Naive thymus-derived CD4-positive, alpha-beta T cell (primary cell): ENCODE measurements around the gene UPK2. TPM values are rescaled to one million over a fixed set of nuclear protein-coding genes. Genes with fewer than 3 reads are reported as not detected.

ENCODE experiments used
- ATAC-seq: fragments of 150-1000 bp; cut with Tn5 transposase; 2 replicates; pipeline ENCODE4 v1.10.0; 2021; ENCODE audit warnings: mild to moderate bottlenecking, moderate library complexity
- CTCF ChIA-PET: fragments of 350-600 bp; sonication (Branson Sonifier 250); formaldehyde crosslinking; loops from one replicate; lab custom pipeline; 2021; ENCODE audit warnings: antibody characterized with exemption; lab: Charles Lee
- POLR2A ChIA-PET: fragments of 350-600 bp; sonication (Branson Sonifier 250); formaldehyde crosslinking; loops from one replicate; lab custom pipeline; 2021; ENCODE audit warnings: antibody characterized with exemption, inconsistent platforms; lab: Charles Lee
- DNase-seq, 9 donors: peaks; one replicate each; pipeline versions ENCODE4 v3.0.0 to v3.0.0-alpha.2; 2020 to 2022; ENCODE audit warnings: mixed read lengths in 1 of 9
- H3K27ac ChIP-seq: one replicate; pipeline ENCODE4 v1.7.0; 2013; ENCODE audit warnings: mild to moderate bottlenecking, low read depth, low read length, moderate library complexity
- H3K27me3 ChIP-seq, 2 donors: one replicate each; pipeline ENCODE4 v1.7.0; 2013; ENCODE audit warnings: low read length in 2 of 2, mild to moderate bottlenecking in 2 of 2, moderate library complexity in 2 of 2; ENCODE audit not compliant: control insufficient read depth in 2 of 2, insufficient read depth in 2 of 2
- H3K36me3 ChIP-seq, 3 experiments: 1 replicate in 2 of 3; 2 replicates in 1 of 3; pipeline ENCODE4 v1.7.0; 2013; ENCODE audit warnings: low read length in 3 of 3, mild to moderate bottlenecking in 3 of 3, moderate library complexity in 1 of 3; ENCODE audit not compliant: insufficient read depth in 3 of 3, control insufficient read depth in 2 of 3
- H3K4me1 ChIP-seq, 2 donors: one replicate each; pipeline ENCODE4 v1.7.0; 2013; ENCODE audit warnings: low read length in 2 of 2, mild to moderate bottlenecking in 2 of 2, moderate library complexity in 1 of 2; ENCODE audit not compliant: control insufficient read depth in 2 of 2, insufficient read depth in 2 of 2
- H3K4me3 ChIP-seq: 2 replicates; pipeline ENCODE4 v1.7.0; 2013; ENCODE audit warnings: mild to moderate bottlenecking, low read length
- H3K9me3 ChIP-seq, 3 experiments: 1 replicate in 2 of 3; 2 replicates in 1 of 3; pipeline ENCODE4 v1.7.0; 2013; ENCODE audit warnings: low read length in 3 of 3; ENCODE audit not compliant: control insufficient read depth in 2 of 3
- H3K27ac Mint-ChIP-seq, 9 donors: one replicate each; pipeline ENCODE4 v1.8.0; 2020 to 2022; ENCODE audit warnings: mixed read lengths in 9 of 9, mild to moderate bottlenecking in 8 of 9, moderate library complexity in 5 of 9, inconsistent platforms in 2 of 9
- H3K27me3 Mint-ChIP-seq, 5 donors: one replicate each; pipeline ENCODE4 v1.8.0; 2021 to 2022; ENCODE audit warnings: mixed read lengths in 5 of 5, mild to moderate bottlenecking in 1 of 5
- H3K36me3 Mint-ChIP-seq, 5 donors: one replicate each; pipeline ENCODE4 v1.8.0; 2020 to 2022; ENCODE audit warnings: mixed read lengths in 5 of 5, mild to moderate bottlenecking in 3 of 5, inconsistent platforms in 1 of 5
- H3K4me1 Mint-ChIP-seq, 7 donors: one replicate each; pipeline ENCODE4 v1.8.0; 2020 to 2022; ENCODE audit warnings: mixed read lengths in 7 of 7, mild to moderate bottlenecking in 3 of 7, inconsistent platforms in 1 of 7
- H3K4me3 Mint-ChIP-seq, 10 donors: one replicate each; pipeline ENCODE4 v1.8.0; 2020 to 2022; ENCODE audit warnings: mild to moderate bottlenecking in 10 of 10, mixed read lengths in 10 of 10, moderate library complexity in 6 of 10, inconsistent platforms in 2 of 10
- H3K9me3 Mint-ChIP-seq, 11 donors: one replicate each; pipeline ENCODE4 v1.8.0; 2020 to 2022; ENCODE audit warnings: mixed read lengths in 11 of 11, mild to moderate bottlenecking in 4 of 11, inconsistent platforms in 1 of 11, moderate library complexity in 1 of 11
- intact Hi-C, 2 donors: fragments of 100-400 bp; cut with micrococcal nuclease; formaldehyde crosslinking; loops; one replicate each; pipeline ENCODE4 v1.15.1; 2023
- polyA plus RNA-seq, 2 donors: library from polyadenylated mRNA; unstranded; fragments of 300-500 nt; fragmentation: Illumina TruSeq; gene quantifications; one replicate each; pipeline ENCODE4 v1.2.3, GENCODE V29; 2021
- total RNA-seq, 6 experiments: library from RNA in 5 of 6; stranded (reverse) in 5 of 6; gene quantifications; 1 replicate in 5 of 6; 2 replicates in 1 of 6; pipeline ENCODE4 v1.2.3 and lab custom pipeline; 2021 to 2026

Gene UPK2
- total and polyA plus RNA-seq, 7 experiments from 2014 or later, result 0.24 to 0.51 TPM; not detected in 5

DNA sequence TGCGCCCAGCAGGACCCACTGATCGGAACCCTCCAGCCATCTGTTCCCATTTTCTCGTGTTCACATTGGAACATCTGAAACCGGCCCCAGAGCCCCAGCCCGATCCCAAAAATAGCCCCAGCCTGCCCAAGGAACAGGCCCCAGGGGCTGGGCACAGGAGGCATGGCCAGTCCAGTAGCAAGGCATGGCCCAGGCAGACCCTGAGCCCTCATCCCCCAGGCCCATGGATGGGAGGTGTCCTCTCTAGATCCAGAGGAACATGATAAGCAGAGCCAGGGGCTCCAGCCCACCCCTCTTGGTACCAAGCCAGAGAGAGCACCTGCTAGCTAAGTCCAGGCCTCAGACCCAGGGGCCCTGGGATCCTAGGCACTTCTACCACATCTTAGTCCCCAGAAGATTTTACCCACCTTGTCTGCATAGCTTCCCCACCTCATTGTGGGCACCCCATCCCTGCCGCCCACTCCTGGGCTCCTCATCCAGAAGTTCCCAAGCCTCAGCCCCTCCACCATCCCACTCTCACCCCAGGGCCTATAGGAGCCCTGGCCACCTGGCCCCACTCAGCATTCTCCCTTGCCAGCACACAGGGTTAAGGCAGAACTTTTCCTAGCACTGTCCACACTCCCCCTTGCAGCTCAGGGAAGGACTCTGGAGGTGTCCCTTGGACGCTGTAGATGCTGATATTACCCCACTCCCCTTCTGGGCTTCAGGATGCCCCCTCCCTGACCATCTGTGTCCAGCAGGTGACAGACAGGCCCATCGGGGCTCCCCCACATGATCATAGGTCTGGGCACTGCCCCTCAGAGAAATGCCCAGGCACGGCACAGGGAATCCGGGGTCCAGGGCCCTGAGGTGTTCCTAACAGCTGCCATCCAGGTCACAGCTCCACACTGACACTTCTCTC, 39.9 kb upstream of the UPK2 start:
- ATAC-seq (no peak), DNase-seq (peak in 1 of 9 donors; percentile 8)
- H3K36me3 Mint-ChIP-seq, result peaks cover 3 to 18% (median 12%) of the 10 kb centered on the region in 5 donors
- Histone ChIP-seq H3K36me3 (peaks cover 0 to 3% (median 0%) of the 10 kb centered on the region in 3 experiments), H3K4me1 (peaks cover 86 to 95% of the 10 kb centered on the region in 2 donors), H3K9me3 (no peaks in the 10 kb centered on the region), H3K27me3 (no peaks in the 10 kb centered on the region), H3K27ac (peak overlapping the region; percentile 96), H3K4me3 (peak overlapping the region; percentile 61)
- CTCF ChIA-PET, result interaction anchor here (0.7 to 1.0 kb wide), 2 partner anchors 20 to 127 kb away, joined by 3 read pairs; no protein-coding TSS in a partner anchor
- intact Hi-C loops, result no loop called here
- peaks cover 65 to 91% (median 87%) of the 10 kb centered on the region in 7 donors for H3K4me1 Mint-ChIP-seq
- no peaks in the 10 kb centered on the region for H3K27me3 Mint-ChIP-seq
- H3K27ac Mint-ChIP-seq, result peak overlapping the region; percentile 91 to 100 (median 100)
- POLR2A ChIA-PET, result interaction anchor here (0.9 to 10.8 kb wide), 7 partner anchors 10 to 127 kb away, joined by 3 to 201 read pairs (median 4); partner anchors contain the start of gene DDX6
- peak overlapping the region; percentile 42 to 99 (median 95) for H3K4me3 Mint-ChIP-seq
- peaks cover 0 to 2% (median 0%) of the 10 kb centered on the region in 11 donors for H3K9me3 Mint-ChIP-seq

DNA sequence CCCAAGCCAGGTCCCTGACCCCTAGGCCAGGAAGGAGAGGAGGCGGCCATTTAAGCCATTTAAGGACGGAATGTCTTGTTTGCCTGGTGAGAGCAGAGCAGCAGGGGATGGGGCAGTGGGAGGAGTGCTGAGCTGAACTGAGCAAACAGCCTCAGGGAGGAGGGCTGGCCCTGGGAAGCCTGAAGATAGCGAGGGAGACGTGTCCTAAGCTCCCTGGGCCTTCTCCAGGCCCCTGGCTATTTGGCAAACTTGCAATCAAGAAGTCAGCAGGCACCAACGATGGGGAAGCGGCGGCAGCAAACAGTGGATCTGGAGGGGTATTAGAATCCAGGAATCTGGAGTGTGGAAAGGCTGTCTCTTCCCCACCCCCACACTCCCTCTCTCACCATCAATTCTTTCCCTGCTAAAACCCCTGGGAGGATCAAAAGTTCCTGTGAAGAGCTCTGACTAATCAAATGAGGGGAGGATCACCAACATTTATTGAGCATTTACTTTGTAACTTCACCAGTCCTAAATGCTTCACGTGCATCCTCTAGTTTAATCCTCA, 39.2 kb upstream of the UPK2 start:
- Mint-ChIP-seq H3K4me1 (peaks cover 63 to 89% (median 83%) of the 10 kb centered on the region in 7 donors), H3K27me3 (no peaks in the 10 kb centered on the region), H3K9me3 (peaks cover 0 to 2% (median 0%) of the 10 kb centered on the region in 11 donors), H3K27ac (peak overlapping the region; percentile 91 to 100 (median 100)), H3K4me3 (peak overlapping the region; percentile 86 to 99 (median 95)), H3K36me3 (peaks cover 3 to 19% (median 12%) of the 10 kb centered on the region in 5 donors)
- DNase-seq, result peak in 1 of 9 donors; percentile 11
- H3K36me3 ChIP-seq, result peaks cover 0 to 3% (median 0%) of the 10 kb centered on the region in 3 experiments
- peaks cover 79 to 95% of the 10 kb centered on the region in 2 donors for H3K4me1 ChIP-seq
- H3K4me3 ChIP-seq, result peak overlapping the region; percentile 57
- ChIA-PET CTCF (interaction anchor here (1.0 kb wide), 1 partner anchor 128 kb away, joined by 3 read pairs; no protein-coding TSS in a partner anchor), POLR2A (interaction anchor here (1.3 to 10.8 kb wide), 4 partner anchors 10 to 128 kb away, joined by 4 to 201 read pairs (median 8); partner anchors contain the start of gene DDX6)
- no peaks in the 10 kb centered on the region for H3K9me3 ChIP-seq
- H3K27ac ChIP-seq, result peak overlapping the region; percentile 96
- ATAC-seq, result no peak
- no peaks in the 10 kb centered on the region for H3K27me3 ChIP-seq
- intact Hi-C loops, result no loop called here

DNA sequence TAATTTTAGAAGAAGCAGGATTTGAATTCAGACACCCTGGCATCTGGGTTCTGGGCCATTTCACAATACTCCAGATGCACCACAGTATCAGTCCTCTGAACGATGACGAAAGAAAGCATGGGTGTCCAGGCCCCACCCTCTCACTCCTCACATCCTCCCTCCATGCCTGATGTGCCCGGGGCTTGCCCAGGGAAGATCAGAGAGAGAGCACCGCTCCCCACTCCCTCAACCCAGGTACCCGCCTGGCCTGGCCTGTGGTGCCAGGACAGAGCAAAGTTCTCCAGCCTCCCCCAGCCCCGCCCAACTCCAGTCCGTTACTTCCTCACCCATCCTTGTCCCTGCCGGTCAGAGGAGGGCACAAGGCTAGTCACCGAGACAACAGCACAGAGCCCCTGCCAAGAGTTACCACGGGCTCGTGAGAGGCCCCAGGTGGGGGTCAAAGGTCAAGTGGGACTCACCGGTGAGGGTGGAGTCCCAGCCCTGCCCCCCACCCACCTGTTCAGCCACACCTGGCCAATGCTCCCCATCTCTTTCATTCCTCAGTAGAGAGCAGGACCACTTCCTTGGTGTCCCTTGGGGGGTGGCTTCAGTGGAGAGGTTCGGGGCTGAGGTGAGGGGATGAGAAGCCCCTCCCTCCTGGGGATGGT, 38.5 kb upstream of the UPK2 start:
- DNase-seq (peak in 5 of 9 donors; percentile 34 to 80 (median 64)), ATAC-seq (peak; percentile 59)
- Mint-ChIP-seq H3K27me3 (no peaks in the 10 kb centered on the region), H3K4me3 (peak overlapping the region; percentile 86 to 99 (median 95)), H3K27ac (peak overlapping the region; percentile 91 to 100 (median 100)), H3K4me1 (peaks cover 57 to 82% (median 76%) of the 10 kb centered on the region in 7 donors), H3K36me3 (peaks cover 3 to 19% (median 12%) of the 10 kb centered on the region in 5 donors), H3K9me3 (peaks cover 0 to 2% (median 0%) of the 10 kb centered on the region in 11 donors)
- Histone ChIP-seq H3K4me3 (peak overlapping the region; percentile 57), H3K9me3 (no peaks in the 10 kb centered on the region), H3K27me3 (no peaks in the 10 kb centered on the region), H3K27ac (peak overlapping the region; percentile 96), H3K4me1 (peaks cover 72 to 91% of the 10 kb centered on the region in 2 donors), H3K36me3 (peaks cover 0 to 10% (median 0%) of the 10 kb centered on the region in 3 experiments)
- CTCF ChIA-PET, result interaction anchor here (0.9 to 1.0 kb wide), 2 partner anchors 129 to 228 kb away, joined by 3 read pairs; no protein-coding TSS in a partner anchor
- POLR2A ChIA-PET, result interaction anchor here (1.0 to 10.8 kb wide), 4 partner anchors 11 to 129 kb away, joined by 3 to 201 read pairs (median 8); partner anchors contain the start of gene DDX6
- intact Hi-C loops, result loop anchor here in 1 of 2 donors (1.0 kb wide), 1 partner anchor 10 kb away; no protein-coding TSS in a partner anchor

DNA sequence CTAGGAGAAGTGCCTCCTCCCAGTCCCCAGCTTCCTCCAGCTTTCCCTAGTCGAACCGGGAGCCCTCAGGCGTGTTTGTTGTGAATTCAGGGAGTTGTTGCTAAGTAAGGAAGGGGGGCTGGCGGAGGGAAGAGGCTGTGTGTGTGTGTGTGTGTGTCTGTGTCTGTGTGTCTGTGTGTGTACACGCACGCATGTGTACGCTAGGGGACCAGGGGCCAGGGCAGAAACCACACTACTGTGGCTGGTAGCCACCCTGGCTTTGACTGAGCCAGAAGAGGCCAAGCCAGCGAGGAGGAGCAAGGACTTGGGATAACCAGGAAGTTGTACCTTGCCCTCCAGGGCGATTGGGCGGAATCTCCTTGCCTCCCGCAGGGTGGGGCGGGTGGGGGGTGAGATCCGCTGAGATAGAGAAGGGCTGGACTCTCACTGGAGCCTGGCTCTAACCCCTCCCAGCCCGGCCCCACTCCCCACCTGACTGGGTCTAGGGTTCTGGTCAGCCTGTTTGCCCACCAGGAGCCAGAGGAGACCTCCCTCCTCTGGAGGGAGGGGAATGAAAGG, 37.9 kb upstream of the UPK2 start:
- Mint-ChIP-seq H3K36me3 (peaks cover 3 to 24% (median 14%) of the 10 kb centered on the region in 5 donors), H3K4me1 (peaks cover 57 to 79% (median 70%) of the 10 kb centered on the region in 7 donors), H3K4me3 (peak overlapping the region; percentile 86 to 99 (median 95)), H3K27me3 (no peaks in the 10 kb centered on the region), H3K9me3 (peaks cover 0 to 2% (median 0%) of the 10 kb centered on the region in 11 donors), H3K27ac (peak overlapping the region; percentile 91 to 100 (median 100))
- H3K27me3 ChIP-seq, result no peaks in the 10 kb centered on the region
- intact Hi-C loops, result loop anchor here in 1 of 2 donors (1.0 kb wide), 1 partner anchor 11 kb away; no protein-coding TSS in a partner anchor
- POLR2A ChIA-PET, result interaction anchor here (0.7 to 10.8 kb wide), 3 partner anchors 48 to 129 kb away, joined by 3 to 201 read pairs (median 3); partner anchors contain the start of genes DDX6, RPS25 and TRAPPC4
- H3K9me3 ChIP-seq, result no peaks in the 10 kb centered on the region
- DNase-seq (peak in 6 of 9 donors; percentile 13 to 75 (median 60)), ATAC-seq (peak; percentile 14)
- CTCF ChIA-PET, result interaction anchor here (0.9 kb wide), 1 partner anchor 228 kb away, joined by 3 read pairs; no protein-coding TSS in a partner anchor
- H3K4me3 ChIP-seq, result peak overlapping the region; percentile 57
- peak overlapping the region; percentile 96 for H3K27ac ChIP-seq
- H3K4me1 ChIP-seq, result peaks cover 66 to 90% of the 10 kb centered on the region in 2 donors
- H3K36me3 ChIP-seq, result peaks cover 0 to 16% (median 0%) of the 10 kb centered on the region in 3 experiments

DNA sequence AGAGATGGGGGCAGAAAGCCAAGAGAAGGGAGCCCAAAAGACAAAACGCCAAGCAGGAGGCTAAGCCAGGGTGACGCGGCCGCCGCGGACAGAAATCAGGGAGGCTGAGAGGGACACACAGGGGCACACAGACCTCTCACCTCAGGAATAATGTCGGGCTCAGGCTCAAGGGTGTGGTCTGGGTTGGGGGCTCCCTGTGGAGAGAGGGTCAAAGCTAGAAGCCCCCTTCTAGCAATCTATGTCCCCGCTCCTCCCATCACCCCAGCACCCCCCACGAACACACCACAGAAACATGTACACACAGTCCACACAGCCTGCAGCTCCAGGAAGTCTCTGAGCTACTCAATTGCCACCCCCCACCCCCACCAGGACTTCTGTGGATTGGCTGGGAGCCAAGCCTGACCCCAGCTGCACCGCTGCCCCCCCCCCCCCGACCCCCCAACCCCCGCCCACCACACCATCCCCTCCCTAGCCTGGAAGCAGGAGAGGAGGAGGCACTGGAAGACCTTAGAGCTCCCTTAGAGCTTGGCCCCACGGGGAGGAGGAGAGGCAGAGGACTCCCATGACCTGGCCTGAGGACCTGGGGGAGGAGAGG, 37.3 kb upstream of the UPK2 start:
- Histone ChIP-seq H3K4me3 (peak overlapping the region; percentile 99), H3K27me3 (no peaks in the 10 kb centered on the region), H3K27ac (peak overlapping the region; percentile 96), H3K36me3 (peaks cover 0 to 22% (median 0%) of the 10 kb centered on the region in 3 experiments), H3K9me3 (no peaks in the 10 kb centered on the region), H3K4me1 (peaks cover 63 to 85% of the 10 kb centered on the region in 2 donors)
- peak overlapping the region; percentile 88 to 99 (median 95) for H3K4me3 Mint-ChIP-seq
- no peaks in the 10 kb centered on the region for H3K27me3 Mint-ChIP-seq
- intact Hi-C loops, result loop anchor here in 1 of 2 donors (1.0 kb wide), 1 partner anchor 11 kb away; no protein-coding TSS in a partner anchor
- ATAC-seq (no peak), DNase-seq (peak in 3 of 9 donors; percentile 6 to 49 (median 37))
- CTCF ChIA-PET, result interaction anchor here (0.9 kb wide), 1 partner anchor 229 kb away, joined by 3 read pairs; no protein-coding TSS in a partner anchor
- H3K4me1 Mint-ChIP-seq, result peaks cover 57 to 83% (median 67%) of the 10 kb centered on the region in 7 donors
- H3K27ac Mint-ChIP-seq, result peak overlapping the region; percentile 91 to 100 (median 100)
- H3K36me3 Mint-ChIP-seq, result peaks cover 3 to 28% (median 18%) of the 10 kb centered on the region in 5 donors
- peaks cover 0 to 2% (median 0%) of the 10 kb centered on the region in 11 donors for H3K9me3 Mint-ChIP-seq
- POLR2A ChIA-PET, result interaction anchor here (0.7 to 1.0 kb wide), 2 partner anchors 49 to 100 kb away, joined by 3 read pairs; partner anchors contain the start of genes RPS25 and TRAPPC4
